Thymus (tissue), 11 donors: ENCODE results near the gene SLC6A14. TPM values are rescaled to one million over a fixed set of nuclear protein-coding genes. Genes with fewer than 3 reads are reported as not detected.

Source experiments
- DNase-seq, 9 donors: peaks; one replicate each; pipeline ENCODE4 v3.0.0-alpha.2; 2013; ENCODE audit warnings: low spot score in 9 of 9, low read depth in 6 of 9, missing footprints in 1 of 9
- H3K27ac ChIP-seq, 2 donors: one replicate each; pipeline ENCODE4 v1.5.1; 2013; ENCODE audit warnings: control low read depth in 1 of 2, low read depth in 1 of 2, low read length in 1 of 2, mild to moderate bottlenecking in 1 of 2, moderate library complexity in 1 of 2
- H3K27me3 ChIP-seq, 2 donors: one replicate each; pipeline ENCODE4 v1.5.1; 2013; ENCODE audit warnings: low read length in 1 of 2; ENCODE audit not compliant: control insufficient read depth in 2 of 2, insufficient read depth in 1 of 2
- H3K36me3 ChIP-seq, 2 donors: one replicate each; pipeline ENCODE4 v1.5.1; 2013; ENCODE audit warnings: low read length in 1 of 2, mild to moderate bottlenecking in 1 of 2, moderate library complexity in 1 of 2; ENCODE audit not compliant: control insufficient read depth in 2 of 2, insufficient read depth in 2 of 2
- H3K4me1 ChIP-seq, 2 donors: one replicate each; pipeline ENCODE4 v1.5.1; 2013; ENCODE audit warnings: low read length in 2 of 2; ENCODE audit not compliant: control insufficient read depth in 2 of 2, insufficient read depth in 2 of 2
- H3K4me3 ChIP-seq, 2 donors: one replicate each; pipeline ENCODE4 v1.5.1; 2013; ENCODE audit warnings: low read length in 2 of 2, control low read depth in 1 of 2, mild to moderate bottlenecking in 1 of 2
- H3K9me3 ChIP-seq, 2 donors: one replicate each; pipeline ENCODE4 v1.5.1; 2013; ENCODE audit warnings: low read length in 1 of 2, mild to moderate bottlenecking in 1 of 2; ENCODE audit not compliant: control insufficient read depth in 2 of 2, insufficient read depth in 1 of 2
- WGBS: extraction: QIAGEN DNeasy Blood & Tissue Kit; methylation state at CpG from one replicate; pipeline ENCODE4 v1.1.7; 2013; 5-methylcytosine and 5-hydroxymethylcytosine counted together
- polyA plus RNA-seq: library from polyadenylated mRNA; stranded (reverse); fragments of 200-250 nt; gene quantifications from one replicate; pipeline ENCODE4 v1.2.3, GENCODE V29; 2013
- total RNA-seq: library from RNA; stranded (reverse); fragments of 120-200 nt; gene quantifications from one replicate; pipeline ENCODE4 v1.2.4, GENCODE V29; 2013
- donor health status: healthy.

SLC6A14 gene
- total and polyA plus RNA-seq, 2 donors: 0.09 TPM

DNA sequence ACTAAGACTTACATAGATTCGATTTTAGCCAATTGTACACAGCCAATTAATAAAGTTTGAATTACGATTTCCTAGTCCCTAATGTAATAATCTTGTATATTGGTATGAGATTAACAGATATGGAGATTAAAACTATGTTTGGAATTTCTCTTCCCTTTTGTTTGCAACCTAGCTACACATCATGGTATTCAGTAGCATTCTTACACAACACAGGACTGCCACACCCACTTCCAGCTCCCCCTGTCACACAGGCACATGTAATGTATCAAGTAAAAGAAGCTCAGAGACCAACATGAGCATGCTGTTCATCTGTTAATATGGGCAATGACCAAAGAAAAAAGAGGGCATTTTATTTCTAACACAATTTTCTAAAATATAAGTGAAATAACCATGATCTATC, 12.8 kb downstream of the SLC6A14 start:
- no peak overlapping the region for H3K4me3 ChIP-seq
- H3K27me3 ChIP-seq: no peaks in the 10 kb centered on the region
- H3K27ac ChIP-seq: no peak overlapping the region
- no peak for DNase-seq
- WGBS: 86% methylated on average over 2 of the region's 2 CpGs
- H3K4me1 ChIP-seq: no peaks in the 10 kb centered on the region
- no peaks in the 10 kb centered on the region for H3K9me3 ChIP-seq
- H3K36me3 ChIP-seq: no peaks in the 10 kb centered on the region

- no peaks in the 10 kb centered on the region for H3K4me1 ChIP-seq
- H3K4me3 ChIP-seq: no peak within 1 kb of the TSS
- H3K27ac ChIP-seq: no peak within 1 kb of the TSS
- H3K36me3 ChIP-seq: no peaks in the 10 kb centered on the region
- no peaks in the 10 kb centered on the region for H3K9me3 ChIP-seq
- peaks cover 0 to 2% of the 10 kb centered on the region in 2 donors for H3K27me3 ChIP-seq
- peak in 1 of 9 donors; percentile 0 for DNase-seq
- 97% methylated on average over 18 of the region's 18 CpGs for WGBS
Observed at GRCh38 chrX:116462822-116463221, 26.4 kb downstream of the SLC6A14 start, which contains the start of gene CT83. Gene CT83 (minus strand): TSS chrX:116462976. CDS start chrX:116462856, 120 bp downstream.

GRCh38 chrX:116480059-116480458, 43.7 kb downstream of the SLC6A14 start:
- no peak overlapping the region for H3K27ac ChIP-seq
- H3K4me1 ChIP-seq: no peaks in the 10 kb centered on the region
- peaks cover 0 to 3% of the 10 kb centered on the region in 2 donors for H3K9me3 ChIP-seq
- DNase-seq: no peak
- H3K27me3 ChIP-seq: no peaks in the 10 kb centered on the region
- 90% methylated on average over 2 of the region's 2 CpGs for WGBS
- H3K4me3 ChIP-seq: no peak overlapping the region
- H3K36me3 ChIP-seq: no peaks in the 10 kb centered on the region

DNA sequence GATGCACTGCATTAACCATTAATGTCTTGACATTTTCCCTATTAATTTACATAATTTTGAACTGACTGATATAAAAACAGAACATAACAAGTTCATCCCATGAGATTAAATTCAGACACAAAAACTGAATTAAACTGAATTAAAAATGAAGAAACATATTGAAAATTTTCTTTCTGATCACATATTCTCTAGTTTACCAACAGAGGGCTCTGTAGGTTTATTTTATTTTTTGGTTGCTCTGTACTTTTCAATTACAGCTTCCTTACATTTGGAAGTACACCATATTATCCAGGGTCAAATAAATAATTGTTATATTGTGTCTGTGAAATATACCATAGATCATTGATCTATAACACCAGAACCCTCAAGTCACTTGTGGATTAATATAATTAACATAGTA, 53.7 kb downstream of the SLC6A14 start:
- DNase-seq: no peak
- Histone ChIP-seq H3K4me3 (no peak overlapping the region), H3K9me3 (no peaks in the 10 kb centered on the region), H3K36me3 (no peaks in the 10 kb centered on the region), H3K27ac (no peak overlapping the region), H3K4me1 (no peaks in the 10 kb centered on the region), H3K27me3 (no peaks in the 10 kb centered on the region)

GRCh38 chrX:116493271-116493670, 56.9 kb downstream of the SLC6A14 start:
- Histone ChIP-seq H3K36me3 (no peaks in the 10 kb centered on the region), H3K9me3 (no peaks in the 10 kb centered on the region), H3K4me3 (no peak overlapping the region), H3K27me3 (no peaks in the 10 kb centered on the region), H3K27ac (no peak overlapping the region), H3K4me1 (no peaks in the 10 kb centered on the region)
- 94% methylated on average over 2 of the region's 2 CpGs for WGBS
- no peak for DNase-seq

DNA sequence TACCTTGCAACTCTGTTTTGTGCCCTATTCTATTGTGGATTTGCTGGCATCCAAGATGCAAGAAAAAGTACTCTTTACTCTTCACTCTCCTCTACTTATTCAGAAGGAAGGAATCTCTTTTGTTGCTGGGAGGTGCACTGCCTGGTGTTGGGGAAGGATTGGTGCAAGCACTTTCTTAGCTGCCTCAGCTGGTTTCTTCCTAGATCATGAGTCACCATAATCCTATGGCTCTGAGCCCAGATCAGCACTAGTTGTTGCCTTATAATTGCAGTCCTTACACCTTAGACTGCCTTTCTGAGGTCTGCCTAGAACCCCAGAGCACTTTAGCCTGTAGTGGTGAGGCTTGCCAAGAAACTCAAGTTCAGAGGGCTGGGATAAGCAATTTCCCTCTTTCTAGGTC, 63.4 kb downstream of the SLC6A14 start:
- no peaks in the 10 kb centered on the region for H3K4me1 ChIP-seq
- no peaks in the 10 kb centered on the region for H3K36me3 ChIP-seq
- H3K9me3 ChIP-seq: no peaks in the 10 kb centered on the region
- DNase-seq: no peak
- H3K27ac ChIP-seq: no peak overlapping the region
- no peaks in the 10 kb centered on the region for H3K27me3 ChIP-seq
- no peak overlapping the region for H3K4me3 ChIP-seq

Other genes starting within 250 kb of the SLC6A14 start
- gene CT83, start 26.4 kb downstream of the SLC6A14 start, total RNA-seq: not detected
- not detected for gene CT83, start 26.4 kb downstream of the SLC6A14 start, polyA plus RNA-seq